HUES64 (cell line): Measurements from ENCODE around the gene PIEZO2.

Experiments
- H3K27ac ChIP-seq: 2 replicates; pipeline ENCODE4 v1.7.0; 2013; ENCODE audit warnings: low read depth, low read length, inconsistent platforms
- H3K27me3 ChIP-seq: 2 replicates; pipeline ENCODE4 v1.6.1; 2013; ENCODE audit warnings: mild to moderate bottlenecking, low read length; ENCODE audit not compliant: insufficient read depth
- H3K36me3 ChIP-seq: 2 replicates; pipeline ENCODE4 v1.6.1; 2013; ENCODE audit warnings: mild to moderate bottlenecking, low read length; ENCODE audit not compliant: insufficient read depth
- H3K4me1 ChIP-seq: 2 replicates; pipeline ENCODE4 v1.6.1; 2013; ENCODE audit warnings: mild to moderate bottlenecking, low read length, moderate library complexity; ENCODE audit not compliant: insufficient read depth
- H3K4me3 ChIP-seq: 2 replicates; pipeline ENCODE4 v1.5.1; 2013; ENCODE audit warnings: mild to moderate bottlenecking, low read length, moderate library complexity
- H3K9ac ChIP-seq: 2 replicates; pipeline ENCODE4 v1.6.1; 2013; ENCODE audit warnings: mild to moderate bottlenecking, low read depth, low read length
- H3K9me3 ChIP-seq: 2 replicates; pipeline ENCODE4 v1.6.1; 2013; ENCODE audit warnings: low read depth, low read length; ENCODE audit not compliant: insufficient read depth
- WGBS: fragments of 150-250, 120-280 bp; methylation state at CpG from one replicate; pipeline ENCODE4 v1.1.7; 2013; ENCODE audit warnings: missing lambda C conversion rate; 5-methylcytosine and 5-hydroxymethylcytosine counted together

The PIEZO2 gene

GRCh38 chr18:11040359-11040758 lies 109.0 kb downstream of the PIEZO2 start:
- H3K27ac ChIP-seq, result no peak overlapping the region
- H3K4me3 ChIP-seq, result no peak overlapping the region
- H3K4me1 ChIP-seq, result peaks cover 6% of the 10 kb centered on the region; the same call in 1 of the 2 replicates
- no peaks in the 10 kb centered on the region for H3K36me3 ChIP-seq
- no peaks in the 10 kb centered on the region for H3K9me3 ChIP-seq
- no peaks in the 10 kb centered on the region for H3K27me3 ChIP-seq
- WGBS, result 76% methylated on average over 3 of the region's 4 CpGs
- no peak overlapping the region for H3K9ac ChIP-seq

GRCh38 chr18:11037533-11038240 lies 111.7 kb downstream of the PIEZO2 start:
- Histone ChIP-seq H3K27me3 (no peaks in the 10 kb centered on the region), H3K9me3 (no peaks in the 10 kb centered on the region), H3K4me3 (no peak overlapping the region), H3K36me3 (no peaks in the 10 kb centered on the region), H3K27ac (no peak overlapping the region), H3K4me1 (peaks cover 6% of the 10 kb centered on the region; the same call in 1 of the 2 replicates), H3K9ac (no peak overlapping the region)
- 93% methylated on average over 3 of the region's 3 CpGs for WGBS

GRCh38 chr18:11035814-11036495 lies 113.4 kb downstream of the PIEZO2 start:
- WGBS, result 96% methylated on average over 3 of the region's 3 CpGs
- Histone ChIP-seq H3K4me1 (peaks cover 6% of the 10 kb centered on the region; the same call in 1 of the 2 replicates), H3K27ac (no peak overlapping the region)

GRCh38 chr18:11035376-11035775 lies 114.0 kb downstream of the PIEZO2 start:
- no peaks in the 10 kb centered on the region for H3K36me3 ChIP-seq
- 86% methylated on average over 2 of the region's 2 CpGs for WGBS
- no peaks in the 10 kb centered on the region for H3K27me3 ChIP-seq
- H3K9me3 ChIP-seq, result no peaks in the 10 kb centered on the region
- H3K4me3 ChIP-seq, result no peak overlapping the region
- no peak overlapping the region for H3K9ac ChIP-seq
- no peak overlapping the region for H3K27ac ChIP-seq
- peaks cover 6% of the 10 kb centered on the region; the same call in 1 of the 2 replicates for H3K4me1 ChIP-seq

More at GRCh38 chr18:11035814-11036495, 113.4 kb downstream of the PIEZO2 start:
- no peaks in the 10 kb centered on the region for H3K36me3 ChIP-seq
- H3K27me3 ChIP-seq, result no peaks in the 10 kb centered on the region
- no peak overlapping the region for H3K4me3 ChIP-seq
- H3K9me3 ChIP-seq, result no peaks in the 10 kb centered on the region
- no peak overlapping the region for H3K9ac ChIP-seq

- 94% methylated on average over 4 of the region's 4 CpGs for WGBS
- Histone ChIP-seq H3K9me3 (no peaks in the 10 kb centered on the region), H3K9ac (no peak overlapping the region), H3K4me1 (peaks cover 6% of the 10 kb centered on the region; the same call in 1 of the 2 replicates), H3K36me3 (no peaks in the 10 kb centered on the region), H3K27me3 (no peaks in the 10 kb centered on the region), H3K4me3 (no peak overlapping the region), H3K27ac (no peak overlapping the region)
These were observed 114.5 kb downstream of the PIEZO2 start for GRCh38 chr18:11034884-11035283.

- no peaks in the 10 kb centered on the region for H3K27me3 ChIP-seq
- no peaks in the 10 kb centered on the region for H3K36me3 ChIP-seq
- no peak overlapping the region for H3K27ac ChIP-seq
- no peaks in the 10 kb centered on the region for H3K9me3 ChIP-seq
- 96% methylated on average over 8 of the region's 8 CpGs for WGBS
- peaks cover 6% of the 10 kb centered on the region; the same call in 1 of the 2 replicates for H3K4me1 ChIP-seq
- H3K4me3 ChIP-seq, result no peak overlapping the region
- no peak overlapping the region for H3K9ac ChIP-seq
These were observed 115.9 kb downstream of the PIEZO2 start for GRCh38 chr18:11033503-11033902.

GRCh38 chr18:11031966-11032365 lies 117.4 kb downstream of the PIEZO2 start:
- no peak overlapping the region for H3K27ac ChIP-seq
- no peak overlapping the region for H3K4me3 ChIP-seq
- WGBS, result 94% methylated on average over 5 of the region's 5 CpGs
- H3K9ac ChIP-seq, result no peak overlapping the region
- H3K4me1 ChIP-seq, result peaks cover 6% of the 10 kb centered on the region; the same call in 1 of the 2 replicates
- H3K27me3 ChIP-seq, result no peaks in the 10 kb centered on the region
- no peaks in the 10 kb centered on the region for H3K36me3 ChIP-seq
- no peaks in the 10 kb centered on the region for H3K9me3 ChIP-seq

GRCh38 chr18:11029021-11029420 lies 120.3 kb downstream of the PIEZO2 start:
- WGBS, result 97% methylated on average over 6 of the region's 6 CpGs
- H3K4me1 ChIP-seq, result no peaks in the 10 kb centered on the region
- no peaks in the 10 kb centered on the region for H3K36me3 ChIP-seq
- H3K4me3 ChIP-seq, result no peak overlapping the region
- no peak overlapping the region for H3K27ac ChIP-seq
- no peaks in the 10 kb centered on the region for H3K27me3 ChIP-seq
- no peaks in the 10 kb centered on the region for H3K9me3 ChIP-seq
- H3K9ac ChIP-seq, result no peak overlapping the region

GRCh38 chr18:11027862-11028261 lies 121.5 kb downstream of the PIEZO2 start:
- Histone ChIP-seq H3K36me3 (no peaks in the 10 kb centered on the region), H3K27me3 (no peaks in the 10 kb centered on the region), H3K4me1 (no peaks in the 10 kb centered on the region), H3K9me3 (no peaks in the 10 kb centered on the region), H3K4me3 (no peak overlapping the region), H3K9ac (no peak overlapping the region), H3K27ac (no peak overlapping the region)
- 88% methylated on average over 4 of the region's 4 CpGs for WGBS

- Histone ChIP-seq H3K27ac (no peak overlapping the region), H3K36me3 (no peaks in the 10 kb centered on the region), H3K4me3 (no peak overlapping the region), H3K9ac (no peak overlapping the region), H3K9me3 (no peaks in the 10 kb centered on the region), H3K4me1 (peaks cover 8% of the 10 kb centered on the region), H3K27me3 (no peaks in the 10 kb centered on the region)
- 96% methylated on average over 4 of the region's 4 CpGs for WGBS
These were observed 123.7 kb downstream of the PIEZO2 start for GRCh38 chr18:11025671-11026070.

GRCh38 chr18:11024928-11025669 lies 124.3 kb downstream of the PIEZO2 start:
- H3K36me3 ChIP-seq, result no peaks in the 10 kb centered on the region
- peaks cover 13% of the 10 kb centered on the region for H3K4me1 ChIP-seq
- no peaks in the 10 kb centered on the region for H3K9me3 ChIP-seq
- H3K9ac ChIP-seq, result no peak overlapping the region
- H3K27me3 ChIP-seq, result no peaks in the 10 kb centered on the region
- no peak overlapping the region for H3K4me3 ChIP-seq
- 96% methylated on average over 11 of the region's 13 CpGs for WGBS
- no peak overlapping the region for H3K27ac ChIP-seq
